ENCODE results near the gene SHISA4. TPM values are rescaled to one million over a fixed set of nuclear protein-coding genes. Genes with fewer than 3 reads are reported as not detected.

The SHISA4 gene
- total RNA-seq, 3 donors from 2014 or later = 1.2 to 12.4 (median 4.0) TPM

DNA sequence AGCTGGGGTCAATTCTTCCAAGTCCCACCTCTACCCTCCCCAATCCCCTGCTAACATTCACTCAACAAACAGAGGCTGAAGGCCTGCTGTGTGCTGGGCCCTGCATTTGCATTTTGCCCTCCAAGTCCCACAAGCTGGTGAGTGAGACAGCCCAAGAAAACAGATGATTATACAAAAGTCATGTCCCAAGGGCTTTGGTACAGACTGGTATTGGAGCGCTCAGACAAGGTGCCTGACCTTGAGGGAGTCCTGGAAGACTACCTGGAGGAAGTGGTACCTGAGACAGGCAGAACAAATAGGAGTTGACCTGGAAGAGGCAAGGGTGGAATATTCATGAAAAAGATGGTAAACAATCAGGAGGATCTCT is 53.4 kb downstream of the SHISA4 start:
- DNase-seq = no peak
- H3K4me1 ChIP-seq (ENCODE audit: low read depth) = no peaks in the 10 kb centered on the region
- no peaks in the 10 kb centered on the region for H3K36me3 ChIP-seq (ENCODE audit: low read depth)
- H3K4me3 ChIP-seq = no peak overlapping the region
- intact Hi-C loops (cut with DNase I, micrococcal nuclease) = no loop called here
- H3K9me3 ChIP-seq = no peaks in the 10 kb centered on the region
- no peak for ATAC-seq
- no peak for TF ChIP-seq CTCF (IDR thresholded peaks at IDR 0.05)

Small RNAs within 50 kb of the gene (microRNA-seq; reads per million reads assigned to microRNA genes)
- gene MIR6739 = not detected

Other genes with a start within 250 kb of the SHISA4 start
- gene IPO9, start 59.7 kb upstream of the SHISA4 start, total RNA-seq = 10 to 100 TPM; 25.9 to 33.9 (median 28.4) TPM
- 100 to 1,000 TPM in 1 of 3 donors, 10 to 100 TPM in 2; 11.6 to 442 (median 37.4) TPM for gene LMOD1, start 57.6 kb downstream of the SHISA4 start, total RNA-seq
- 10 to 100 TPM; 41.1 to 59.5 (median 49.9) TPM for gene TIMM17A, start 66.6 kb downstream of the SHISA4 start, total RNA-seq
- 100 to 1,000 TPM in 2 of 3 donors, 10 to 100 TPM in 1; 71.5 to 151 (median 132) TPM for gene RNPEP, start 93.8 kb downstream of the SHISA4 start, total RNA-seq
- gene ELF3, start 121.7 kb downstream of the SHISA4 start, total RNA-seq = 1,000 to 10,000 TPM in 2 of 3 donors, 100 to 1,000 TPM in 1; 623 to 1,741 (median 1,105) TPM
- 1 to 10 TPM; 2.4 to 3.5 (median 2.9) TPM for gene GPR37L1, start 234.0 kb downstream of the SHISA4 start, total RNA-seq

Measured in mucosa of descending colon (tissue), 3 donors.